Measurements from ENCODE around the gene ADARB2. TPM values are rescaled to one million over a fixed set of nuclear protein-coding genes. Genes with fewer than 3 reads are reported as not detected.

Gene ADARB2
- total RNA-seq, 1 donor from 2014 or later: 0.05 TPM

DNA sequence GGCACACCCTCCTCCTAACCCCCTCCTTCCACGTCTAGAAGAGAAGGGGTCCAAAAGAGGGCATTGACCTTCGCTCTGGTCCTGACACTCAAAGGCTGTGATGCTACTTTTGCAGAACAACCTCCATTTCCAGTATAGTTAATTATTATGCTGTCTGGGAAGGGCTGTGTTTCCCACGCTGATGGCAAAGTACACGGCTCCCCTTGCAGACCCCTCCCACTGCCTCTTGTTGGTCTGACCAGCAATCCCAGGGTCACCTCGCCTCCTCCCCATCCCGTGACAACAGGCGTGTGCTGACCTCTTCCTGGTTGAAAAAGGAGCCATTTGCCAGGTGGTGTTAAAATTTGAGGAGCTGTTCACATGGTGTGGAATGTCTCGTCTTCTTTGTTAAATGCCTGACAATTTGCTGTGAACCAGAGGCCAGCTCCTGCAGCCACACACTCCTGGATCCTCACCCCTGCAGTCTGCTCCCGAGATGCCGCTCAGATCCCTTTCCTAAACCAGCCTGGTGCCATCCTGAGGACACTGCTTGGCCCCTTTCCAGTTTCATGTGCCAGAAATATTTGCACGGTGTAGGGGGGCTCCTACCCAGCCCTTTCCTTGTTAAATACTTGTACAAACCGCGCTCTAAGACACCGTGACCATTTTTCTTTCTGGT lies 359.5 kb downstream of the ADARB2 start:
- H3K4me1 Mint-ChIP-seq (ENCODE audit: low read depth): no peaks in the 10 kb centered on the region
- intact Hi-C loops (cut with micrococcal nuclease): no loop called here
- no peak overlapping the region for H3K27ac Mint-ChIP-seq
- H3K9me3 Mint-ChIP-seq: peaks cover 4% of the 10 kb centered on the region
- DNase-seq (ENCODE audit: low spot score): no peak
- no peaks in the 10 kb centered on the region for H3K36me3 Mint-ChIP-seq (ENCODE audit: low read depth)
- no peak overlapping the region for H3K4me3 Mint-ChIP-seq (ENCODE audit: low read depth)
- H3K27me3 Mint-ChIP-seq (ENCODE audit: low read depth): peaks cover 16% of the 10 kb centered on the region

DNA sequence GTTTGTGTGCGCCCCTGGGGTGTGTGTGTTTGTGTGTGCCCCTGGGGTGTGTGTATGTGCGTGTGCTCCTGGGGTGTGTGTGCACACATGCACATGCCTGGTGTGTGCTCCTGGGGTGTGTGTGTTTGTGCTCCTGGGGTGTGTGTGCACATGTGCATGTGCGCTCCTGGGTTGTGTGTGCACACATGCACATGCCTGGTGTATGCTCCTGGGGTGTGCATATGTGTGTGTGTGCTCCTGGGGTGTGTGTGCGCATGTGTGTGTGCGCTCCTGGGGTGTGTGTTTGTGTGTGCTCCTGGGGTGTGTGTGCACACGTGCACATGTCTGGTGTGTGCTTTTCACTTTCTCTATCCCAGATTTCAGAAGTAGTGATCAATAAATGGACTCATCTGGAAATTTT lies 360.1 kb downstream of the ADARB2 start:
- H3K9me3 Mint-ChIP-seq: peaks cover 4% of the 10 kb centered on the region

DNA sequence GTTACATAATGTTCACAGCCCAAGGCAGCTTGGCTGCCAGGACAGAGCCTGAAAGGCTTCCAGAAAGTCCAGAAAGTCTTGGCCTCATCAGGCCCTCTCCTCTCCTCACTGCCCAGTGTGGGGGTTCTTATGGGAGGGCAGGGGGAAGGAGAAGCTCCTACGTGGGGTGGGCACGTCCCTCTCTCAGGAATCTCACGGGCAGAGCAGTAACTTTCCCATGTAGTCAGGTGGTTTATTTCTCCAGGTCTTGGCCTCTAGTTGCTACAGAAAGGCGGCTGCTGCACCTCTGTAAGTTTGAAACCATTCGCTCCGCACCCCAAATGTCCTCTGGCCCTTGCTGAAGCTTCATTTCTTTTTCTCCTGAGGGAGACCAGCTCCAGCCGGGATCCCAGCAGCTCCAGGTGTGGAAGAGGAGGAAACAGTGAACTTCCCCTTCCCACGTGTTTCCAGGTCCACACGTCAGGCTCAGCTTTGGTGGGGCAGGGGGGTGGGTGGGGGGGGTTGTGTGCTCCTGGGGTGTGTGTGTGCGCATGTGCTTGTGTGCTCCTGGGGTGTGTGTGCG lies 360.9 kb downstream of the ADARB2 start:
- H3K4me1 Mint-ChIP-seq (ENCODE audit: low read depth): no peaks in the 10 kb centered on the region
- no peak overlapping the region for H3K4me3 Mint-ChIP-seq (ENCODE audit: low read depth)
- no peaks in the 10 kb centered on the region for H3K36me3 Mint-ChIP-seq (ENCODE audit: low read depth)
- H3K27me3 Mint-ChIP-seq (ENCODE audit: low read depth): peaks cover 17% of the 10 kb centered on the region
- H3K9me3 Mint-ChIP-seq: peaks cover 4% of the 10 kb centered on the region
- DNase-seq (ENCODE audit: low spot score): no peak
- no peak overlapping the region for H3K27ac Mint-ChIP-seq
- intact Hi-C loops (cut with micrococcal nuclease): no loop called here

More for the DNA sequence above, 360.1 kb downstream of the ADARB2 start:
- intact Hi-C loops (cut with micrococcal nuclease): no loop called here
- no peak for DNase-seq (ENCODE audit: low spot score)
- Mint-ChIP-seq H3K4me1 (ENCODE audit: low read depth) (no peaks in the 10 kb centered on the region), H3K4me3 (ENCODE audit: low read depth) (no peak overlapping the region), H3K36me3 (ENCODE audit: low read depth) (no peaks in the 10 kb centered on the region), H3K27ac (no peak overlapping the region), H3K27me3 (ENCODE audit: low read depth) (peaks cover 16% of the 10 kb centered on the region)

DNA sequence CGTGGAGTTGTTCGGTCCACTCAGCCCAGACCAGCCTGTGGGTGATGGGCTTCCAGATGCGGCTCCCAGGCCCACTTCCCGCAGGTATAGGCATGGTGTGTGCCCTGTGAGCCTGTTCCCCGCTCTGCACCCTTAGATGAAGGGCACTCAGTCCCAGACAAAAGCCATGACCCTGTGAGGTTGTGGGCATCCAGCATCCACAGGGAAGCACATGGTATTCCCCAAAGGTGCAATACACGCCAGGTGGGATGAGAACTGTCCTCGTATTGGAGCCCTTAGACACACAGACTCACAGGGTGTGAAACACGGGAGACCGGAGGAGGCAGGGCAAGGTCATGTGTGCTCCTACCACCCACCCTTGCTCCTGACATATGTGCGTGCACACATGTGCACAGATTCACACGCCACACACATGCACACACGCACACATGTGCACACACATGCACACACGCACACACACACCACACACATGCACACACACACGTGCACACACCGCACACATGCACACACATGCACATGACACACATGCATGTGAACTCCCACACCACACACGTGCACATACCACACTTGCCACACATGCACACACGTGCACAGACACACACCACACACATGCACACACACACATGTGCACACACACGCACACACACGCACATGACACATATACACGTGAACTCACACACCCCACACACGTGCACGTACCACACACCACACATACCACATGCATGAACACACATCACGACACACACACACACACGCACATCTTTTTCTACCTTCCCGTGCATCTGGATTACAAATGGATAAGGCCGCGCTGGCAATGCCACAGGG lies 361.8 kb downstream of the ADARB2 start:
- intact Hi-C loops (cut with micrococcal nuclease): no loop called here
- DNase-seq (ENCODE audit: low spot score): no peak
- Mint-ChIP-seq H3K27me3 (ENCODE audit: low read depth) (peaks cover 13% of the 10 kb centered on the region), H3K27ac (no peak overlapping the region), H3K4me1 (ENCODE audit: low read depth) (no peaks in the 10 kb centered on the region), H3K9me3 (peaks cover 4% of the 10 kb centered on the region), H3K4me3 (ENCODE audit: low read depth) (no peak overlapping the region), H3K36me3 (ENCODE audit: low read depth) (no peaks in the 10 kb centered on the region)

DNA sequence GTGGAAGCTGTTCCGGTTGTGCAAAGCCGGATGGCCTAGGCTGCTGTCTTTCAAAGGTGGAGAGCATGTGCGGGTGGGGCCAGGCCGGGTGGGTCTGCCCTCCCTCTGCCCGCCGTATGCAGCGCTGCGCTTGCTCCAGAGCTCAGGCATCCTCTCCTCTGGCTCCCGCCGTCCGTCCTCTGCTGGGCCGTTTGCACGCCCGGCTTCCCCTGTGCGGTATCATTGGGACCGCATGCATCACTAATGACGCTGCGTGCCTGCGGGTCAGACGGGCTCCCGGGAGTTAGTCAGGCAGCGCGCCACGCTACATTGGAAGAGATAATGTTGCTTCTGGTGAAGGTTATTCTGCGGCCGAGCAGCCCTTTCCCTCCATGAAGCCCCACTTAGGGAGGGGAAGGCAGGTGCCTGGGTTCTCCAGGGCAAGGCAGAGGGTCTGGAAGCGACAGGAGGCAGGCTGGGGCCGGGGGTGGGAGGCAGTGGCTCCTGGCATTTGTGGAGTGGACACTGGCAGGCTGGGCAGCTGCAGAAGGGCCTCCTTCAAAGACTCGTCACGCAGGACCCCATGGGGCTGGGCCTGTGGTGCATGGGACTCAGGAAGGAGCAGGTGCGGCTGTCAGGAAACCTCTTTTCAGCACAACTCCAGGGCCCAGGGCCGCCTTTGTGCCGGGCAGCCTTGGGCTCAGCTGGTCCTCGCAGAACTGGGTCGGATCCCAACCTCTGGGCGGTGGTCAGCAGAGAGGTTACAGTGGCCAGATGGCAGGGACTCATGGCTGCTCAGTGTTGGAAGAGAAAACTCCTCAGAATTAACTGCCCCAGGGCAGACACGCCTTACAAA lies 362.6 kb downstream of the ADARB2 start:
- no peak overlapping the region for H3K27ac Mint-ChIP-seq
- peaks cover 4% of the 10 kb centered on the region for H3K9me3 Mint-ChIP-seq
- H3K27me3 Mint-ChIP-seq (ENCODE audit: low read depth): peaks cover 15% of the 10 kb centered on the region
- DNase-seq (ENCODE audit: low spot score): no peak
- intact Hi-C loops (cut with micrococcal nuclease): no loop called here
- H3K4me1 Mint-ChIP-seq (ENCODE audit: low read depth): no peaks in the 10 kb centered on the region
- no peaks in the 10 kb centered on the region for H3K36me3 Mint-ChIP-seq (ENCODE audit: low read depth)
- H3K4me3 Mint-ChIP-seq (ENCODE audit: low read depth): no peak overlapping the region

DNA sequence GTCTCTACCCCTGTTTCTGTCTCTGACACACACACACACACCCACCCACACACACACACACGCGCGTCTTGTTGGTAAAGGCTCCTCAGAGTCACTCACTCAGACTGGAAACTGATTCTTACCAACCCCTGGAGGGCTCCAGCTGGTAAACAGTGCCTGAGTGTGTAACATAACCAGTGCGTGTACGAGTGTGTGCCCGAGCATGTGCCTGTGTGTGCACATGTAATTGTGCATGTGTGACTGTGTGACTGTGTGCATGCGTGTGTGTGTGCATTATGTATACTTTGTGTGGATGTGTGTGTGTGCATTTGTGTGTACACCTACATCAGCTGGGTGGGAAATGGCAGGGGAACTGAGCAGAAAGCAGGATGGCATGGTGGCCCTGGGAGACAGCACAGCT lies 364.0 kb downstream of the ADARB2 start:
- Mint-ChIP-seq H3K9me3 (peaks cover 4% of the 10 kb centered on the region), H3K4me1 (ENCODE audit: low read depth) (no peaks in the 10 kb centered on the region), H3K27ac (no peak overlapping the region), H3K27me3 (ENCODE audit: low read depth) (peaks cover 13% of the 10 kb centered on the region), H3K4me3 (ENCODE audit: low read depth) (no peak overlapping the region), H3K36me3 (ENCODE audit: low read depth) (no peaks in the 10 kb centered on the region)
- intact Hi-C loops (cut with micrococcal nuclease): no loop called here
- no peak for DNase-seq (ENCODE audit: low spot score)

DNA sequence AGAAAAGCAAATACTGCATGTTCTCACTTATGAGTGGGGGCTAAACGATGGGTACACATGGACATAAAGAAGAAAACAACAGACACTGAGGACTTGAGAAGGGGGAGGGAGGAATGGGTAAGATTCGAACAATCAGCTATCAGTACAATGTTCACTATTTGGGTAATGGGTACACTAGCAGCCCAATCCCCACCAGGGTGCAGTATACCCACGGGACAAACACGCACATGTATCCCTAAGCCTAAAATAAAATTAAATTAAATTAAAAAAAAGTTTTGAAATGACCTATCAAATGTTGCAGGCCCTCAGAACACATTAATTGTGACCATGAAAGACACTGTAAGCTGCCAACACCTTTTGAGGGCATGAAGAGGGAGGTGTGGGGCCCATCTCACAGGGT lies 365.1 kb downstream of the ADARB2 start:
- Mint-ChIP-seq H3K9me3 (peaks cover 4% of the 10 kb centered on the region), H3K4me3 (ENCODE audit: low read depth) (no peak overlapping the region), H3K27ac (no peak overlapping the region), H3K27me3 (ENCODE audit: low read depth) (peaks cover 13% of the 10 kb centered on the region), H3K4me1 (ENCODE audit: low read depth) (no peaks in the 10 kb centered on the region), H3K36me3 (ENCODE audit: low read depth) (no peaks in the 10 kb centered on the region)
- intact Hi-C loops (cut with micrococcal nuclease): no loop called here
- no peak for DNase-seq (ENCODE audit: low spot score)

DNA sequence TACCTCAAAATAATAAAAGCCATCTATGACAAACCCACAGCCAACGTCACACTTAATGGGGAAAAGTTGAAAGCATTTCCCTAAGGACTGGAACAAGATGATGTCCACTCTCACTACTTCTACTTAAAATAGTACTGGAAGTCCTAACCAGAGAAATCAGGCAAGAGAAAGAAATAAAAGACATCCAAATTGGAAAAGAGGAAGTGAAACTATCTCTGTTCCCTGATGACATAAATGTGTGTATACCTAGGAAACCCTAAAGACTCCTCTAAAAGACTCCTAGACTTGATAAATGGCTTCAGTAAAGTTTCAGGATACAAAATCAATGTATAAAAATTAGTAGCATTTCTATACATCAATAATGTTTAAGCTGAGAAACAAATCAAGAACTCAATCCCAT lies 367.0 kb downstream of the ADARB2 start:
- H3K27ac Mint-ChIP-seq: no peak overlapping the region
- H3K36me3 Mint-ChIP-seq (ENCODE audit: low read depth): no peaks in the 10 kb centered on the region
- DNase-seq (ENCODE audit: low spot score): no peak
- peaks cover 19% of the 10 kb centered on the region for H3K27me3 Mint-ChIP-seq (ENCODE audit: low read depth)
- peaks cover 3% of the 10 kb centered on the region for H3K4me1 Mint-ChIP-seq (ENCODE audit: low read depth)
- intact Hi-C loops (cut with micrococcal nuclease): no loop called here
- H3K4me3 Mint-ChIP-seq (ENCODE audit: low read depth): no peak overlapping the region
- no peaks in the 10 kb centered on the region for H3K9me3 Mint-ChIP-seq

DNA sequence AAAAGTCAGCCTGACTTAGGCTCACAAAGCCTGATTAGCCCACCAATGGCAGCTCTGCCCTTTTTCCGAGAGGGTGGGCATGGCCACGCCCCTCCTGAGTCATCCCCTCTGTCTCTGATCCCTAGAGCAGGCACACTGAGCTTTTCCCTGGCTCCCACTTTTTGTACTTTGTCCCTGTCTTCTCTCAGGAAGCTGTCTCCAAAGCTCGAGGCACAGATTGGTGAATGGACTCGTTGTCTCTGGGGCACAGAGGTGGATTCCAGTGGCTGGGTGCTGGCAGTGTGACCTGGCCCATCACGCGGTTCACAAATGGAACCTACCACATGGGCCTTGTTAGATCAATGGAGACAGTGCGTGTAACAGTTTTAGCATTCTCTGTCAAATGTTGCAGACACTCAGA lies 367.7 kb downstream of the ADARB2 start:
- H3K36me3 Mint-ChIP-seq (ENCODE audit: low read depth): no peaks in the 10 kb centered on the region
- DNase-seq (ENCODE audit: low spot score): no peak
- H3K27me3 Mint-ChIP-seq (ENCODE audit: low read depth): peaks cover 23% of the 10 kb centered on the region
- no peaks in the 10 kb centered on the region for H3K9me3 Mint-ChIP-seq
- no peak overlapping the region for H3K27ac Mint-ChIP-seq
- intact Hi-C loops (cut with micrococcal nuclease): no loop called here
- H3K4me3 Mint-ChIP-seq (ENCODE audit: low read depth): no peak overlapping the region
- peaks cover 3% of the 10 kb centered on the region for H3K4me1 Mint-ChIP-seq (ENCODE audit: low read depth)

DNA sequence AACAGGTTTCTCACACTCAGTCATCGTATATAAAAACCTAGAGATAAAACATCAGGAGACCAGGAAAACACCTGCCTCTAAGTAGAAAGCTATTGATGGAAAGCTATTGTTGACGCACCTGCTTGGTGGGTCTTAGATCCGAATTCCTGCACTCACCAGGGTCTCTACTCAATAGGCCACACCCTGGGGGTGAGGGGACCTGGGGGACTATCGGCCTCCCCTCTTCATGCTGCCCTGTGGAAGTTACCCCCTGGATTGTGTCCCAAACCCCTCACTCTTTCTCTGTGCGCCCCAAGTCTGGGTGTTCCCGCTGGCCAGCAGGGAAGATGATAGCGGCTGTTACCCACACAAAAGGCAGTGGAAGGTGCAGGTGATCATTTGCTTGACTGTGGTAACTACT lies 368.1 kb downstream of the ADARB2 start:
- peaks cover 25% of the 10 kb centered on the region for H3K27me3 Mint-ChIP-seq (ENCODE audit: low read depth)
- H3K36me3 Mint-ChIP-seq (ENCODE audit: low read depth): no peaks in the 10 kb centered on the region
- no peak overlapping the region for H3K27ac Mint-ChIP-seq
- no peak for DNase-seq (ENCODE audit: low spot score)
- intact Hi-C loops (cut with micrococcal nuclease): no loop called here
- H3K9me3 Mint-ChIP-seq: no peaks in the 10 kb centered on the region
- H3K4me1 Mint-ChIP-seq (ENCODE audit: low read depth): peaks cover 3% of the 10 kb centered on the region
- no peak overlapping the region for H3K4me3 Mint-ChIP-seq (ENCODE audit: low read depth)

DNA sequence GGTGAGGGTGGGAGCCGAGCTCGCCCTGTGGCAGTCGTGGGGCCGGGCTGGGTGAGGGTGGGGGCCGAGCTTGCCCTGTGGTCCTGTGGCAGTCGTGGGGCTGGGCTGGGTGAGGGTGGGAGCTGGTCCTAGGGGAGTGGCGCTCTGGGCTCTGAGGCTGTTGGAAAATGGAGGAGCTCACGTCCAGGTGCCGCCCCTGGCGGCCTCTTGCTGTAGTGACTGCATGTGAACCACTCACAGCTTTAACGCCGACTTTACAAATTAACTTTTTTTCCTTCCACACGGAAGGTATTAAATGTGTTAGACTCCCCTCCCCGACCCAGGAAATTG lies 368.5 kb downstream of the ADARB2 start:
- no peaks in the 10 kb centered on the region for H3K36me3 Mint-ChIP-seq (ENCODE audit: low read depth)
- H3K4me3 Mint-ChIP-seq (ENCODE audit: low read depth): no peak overlapping the region

DNA sequence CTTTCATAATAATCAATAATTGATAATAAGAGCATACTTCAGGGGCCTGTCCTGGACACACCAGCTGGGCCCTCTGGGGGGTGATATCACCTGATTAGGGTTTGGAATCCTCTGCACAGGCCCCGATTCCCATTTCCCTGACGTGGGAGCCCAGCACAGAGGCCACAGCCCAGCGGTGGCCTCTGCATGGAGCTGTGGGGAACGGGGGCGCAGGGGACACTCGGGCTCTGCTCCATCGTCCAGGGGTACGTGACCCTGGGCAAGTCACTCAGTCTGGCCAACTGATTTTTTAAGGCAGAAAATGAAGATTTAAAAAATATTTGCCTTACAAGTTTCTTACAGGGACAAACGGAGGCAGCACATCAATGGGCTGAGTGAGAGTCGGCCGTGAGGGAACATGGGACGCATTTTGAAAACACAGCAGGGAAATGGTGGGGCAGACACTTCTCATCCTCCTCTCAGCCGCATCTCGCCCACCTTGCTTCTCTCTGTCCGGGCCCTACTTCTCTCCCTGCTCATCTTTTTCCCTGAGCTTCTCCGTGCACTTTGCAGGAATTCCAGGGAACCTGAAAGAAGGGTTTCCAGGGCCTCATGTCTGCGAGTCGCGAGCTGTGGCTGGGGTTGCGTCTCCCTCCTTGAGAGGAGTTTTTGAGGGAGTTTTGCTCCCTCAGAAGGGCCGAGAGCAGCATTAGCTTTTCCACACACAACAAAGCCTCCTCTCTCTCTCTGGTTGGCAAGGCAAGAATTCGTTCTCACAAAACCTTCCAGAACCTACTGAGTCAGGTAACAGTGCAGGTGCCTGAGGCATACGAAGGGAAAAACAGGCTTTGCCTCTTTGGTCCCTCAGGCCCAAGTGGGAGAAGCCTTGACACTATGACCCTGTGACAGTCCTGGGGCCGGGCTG lies 369.1 kb downstream of the ADARB2 start:
- Mint-ChIP-seq H3K27me3 (ENCODE audit: low read depth) (peaks cover 25% of the 10 kb centered on the region), H3K27ac (no peak overlapping the region), H3K4me1 (ENCODE audit: low read depth) (peaks cover 3% of the 10 kb centered on the region), H3K36me3 (ENCODE audit: low read depth) (no peaks in the 10 kb centered on the region), H3K4me3 (ENCODE audit: low read depth) (no peak overlapping the region), H3K9me3 (no peaks in the 10 kb centered on the region)
- intact Hi-C loops (cut with micrococcal nuclease): no loop called here
- DNase-seq (ENCODE audit: low spot score): no peak

More for the DNA sequence above, 368.5 kb downstream of the ADARB2 start:
- no peak for DNase-seq (ENCODE audit: low spot score)
- Mint-ChIP-seq H3K27me3 (ENCODE audit: low read depth) (peaks cover 25% of the 10 kb centered on the region), H3K9me3 (no peaks in the 10 kb centered on the region), H3K4me1 (ENCODE audit: low read depth) (peaks cover 3% of the 10 kb centered on the region), H3K27ac (no peak overlapping the region)
- intact Hi-C loops (cut with micrococcal nuclease): no loop called here

All from activated T-helper 2 cell treated with anti-CD3 and anti-CD28 coated beads, Interferon-gamma antibody, Interleukin-2, Interleukin-4, amounts not matched to agents 10 μg/mL and 5 μg/mL and 100 μg/mL, durations not matched to agents 14 hours and 24 hours and 36 hours (primary cell).